Measurements from ENCODE around the gene CREB5.

CREB5 gene

GRCh38 chr7:28684650-28685241 is 272.4 kb downstream of the CREB5 start:
- H3K27ac ChIP-seq (ENCODE audit: low read length): no peak overlapping the region
- no peaks in the 10 kb centered on the region for H3K9me3 ChIP-seq (ENCODE audit: insufficient read depth, low read length, severe bottlenecking)
- H3K27me3 ChIP-seq (ENCODE audit: insufficient read depth, low read length, poor library complexity): peaks cover 8% of the 10 kb centered on the region
- no peaks in the 10 kb centered on the region for H4K20me1 ChIP-seq (ENCODE audit: insufficient read depth, low read length)
- no peak overlapping the region for H3K9ac ChIP-seq (ENCODE audit: low read depth, low read length)
- H3K4me1 ChIP-seq (ENCODE audit: insufficient read depth, low read length): no peaks in the 10 kb centered on the region
- H3K79me2 ChIP-seq (ENCODE audit: insufficient read depth, low read length): no peaks in the 10 kb centered on the region
- H2AFZ ChIP-seq (ENCODE audit: low read depth, low read length): no peak overlapping the region
- H3K36me3 ChIP-seq (ENCODE audit: insufficient read depth, low read length): no peaks in the 10 kb centered on the region
- ATAC-seq (ENCODE audit: insufficient read depth, low read depth): no peak
- no peak for TF ChIP-seq EZH2 (IDR thresholded peaks at IDR 0.05; ENCODE audit: borderline replicate concordance, low read depth, low read length, severe bottlenecking)
- TF ChIP-seq CTCF (IDR thresholded peaks at IDR 0.05; ENCODE audit: borderline replicate concordance, extremely low read depth, low read length, poor library complexity, severe bottlenecking): no peak
- no peak for DNase-seq
- H3K4me3 ChIP-seq (ENCODE audit: low read depth in 1 of 2, low read length in 2 of 2): no peak overlapping the region
- no peak overlapping the region for H3K4me2 ChIP-seq (ENCODE audit: insufficient read depth, low read length)

DNA sequence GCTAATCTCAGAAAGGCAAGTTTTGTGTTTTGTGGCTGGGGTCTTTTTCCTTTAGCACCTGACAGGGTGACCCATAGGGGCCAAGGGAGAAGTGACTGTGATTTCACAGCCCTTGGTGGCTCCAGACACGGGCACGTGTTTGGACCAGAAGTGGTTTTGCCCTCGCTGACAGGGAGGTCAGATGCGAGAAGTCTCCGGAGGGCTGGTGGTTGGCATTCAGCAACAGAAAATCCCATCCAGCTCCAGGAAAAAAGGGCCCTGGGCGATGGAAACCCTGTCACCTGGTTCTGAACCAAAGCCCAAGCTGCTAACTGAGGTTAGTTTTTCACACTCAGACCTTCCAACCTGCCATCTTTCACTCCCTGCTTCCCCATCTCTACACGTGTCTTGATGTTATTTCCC is 272.9 kb downstream of the CREB5 start:
- DNase-seq: no peak
- no peak overlapping the region for H2AFZ ChIP-seq (ENCODE audit: low read depth, low read length)
- H3K4me2 ChIP-seq (ENCODE audit: insufficient read depth, low read length): no peak overlapping the region
- H3K4me3 ChIP-seq (ENCODE audit: low read depth in 1 of 2, low read length in 2 of 2): no peak overlapping the region
- H3K27ac ChIP-seq (ENCODE audit: low read length): no peak overlapping the region
- no peaks in the 10 kb centered on the region for H3K4me1 ChIP-seq (ENCODE audit: insufficient read depth, low read length)
- no peaks in the 10 kb centered on the region for H3K36me3 ChIP-seq (ENCODE audit: insufficient read depth, low read length)
- TF ChIP-seq CTCF (IDR thresholded peaks at IDR 0.05; ENCODE audit: borderline replicate concordance, extremely low read depth, low read length, poor library complexity, severe bottlenecking) (no peak), EZH2 (IDR thresholded peaks at IDR 0.05; ENCODE audit: borderline replicate concordance, low read depth, low read length, severe bottlenecking) (no peak)
- ATAC-seq (ENCODE audit: insufficient read depth, low read depth): no peak
- no peaks in the 10 kb centered on the region for H3K79me2 ChIP-seq (ENCODE audit: insufficient read depth, low read length)
- H3K9ac ChIP-seq (ENCODE audit: low read depth, low read length): no peak overlapping the region
- no peaks in the 10 kb centered on the region for H4K20me1 ChIP-seq (ENCODE audit: insufficient read depth, low read length)
- H3K27me3 ChIP-seq (ENCODE audit: insufficient read depth, low read length, poor library complexity): peaks cover 8% of the 10 kb centered on the region
- no peaks in the 10 kb centered on the region for H3K9me3 ChIP-seq (ENCODE audit: insufficient read depth, low read length, severe bottlenecking)

DNA sequence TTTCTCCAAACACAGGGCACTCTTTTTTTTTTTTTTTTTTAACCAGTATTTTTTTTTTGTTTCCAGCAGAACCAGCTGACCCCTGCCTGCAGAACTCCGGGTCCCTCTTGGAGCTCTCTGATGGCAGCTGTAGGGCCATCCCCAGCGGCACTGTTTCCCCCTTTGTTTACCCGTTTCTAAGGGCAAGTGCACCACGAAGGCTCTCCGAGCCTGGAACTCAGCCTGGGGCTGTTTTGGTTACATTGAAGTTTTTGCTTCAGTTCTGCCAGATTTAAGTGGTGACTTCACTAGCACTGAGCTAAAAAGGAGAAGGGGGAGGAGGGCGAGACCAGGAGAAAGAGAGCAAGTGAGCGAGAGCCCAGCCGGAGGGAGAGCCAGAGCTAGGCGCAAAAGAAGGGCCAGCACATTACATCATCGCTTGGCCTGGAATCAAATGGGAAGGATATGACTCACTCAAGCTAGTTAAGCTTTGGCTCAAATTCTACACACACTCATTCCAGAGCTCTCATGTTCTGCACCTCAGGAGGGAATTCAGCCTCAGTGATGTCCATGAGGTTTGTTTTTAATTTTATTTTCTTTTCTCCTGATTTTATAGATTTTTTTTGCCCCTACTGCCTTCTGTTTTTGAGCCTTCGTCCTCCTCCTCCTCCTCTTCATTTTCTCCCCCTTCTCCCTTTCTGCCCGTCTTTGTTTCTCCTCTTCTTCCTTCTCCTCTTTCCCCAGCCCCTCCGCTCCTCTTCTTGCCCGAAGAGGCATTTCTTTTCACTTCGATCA is 273.5 kb downstream of the CREB5 start:
- Histone ChIP-seq H3K4me2 (ENCODE audit: insufficient read depth, low read length) (no peak overlapping the region), H3K79me2 (ENCODE audit: insufficient read depth, low read length) (no peaks in the 10 kb centered on the region), H3K9ac (ENCODE audit: low read depth, low read length) (no peak overlapping the region), H4K20me1 (ENCODE audit: insufficient read depth, low read length) (no peaks in the 10 kb centered on the region), H3K4me1 (ENCODE audit: insufficient read depth, low read length) (no peaks in the 10 kb centered on the region), H3K4me3 (ENCODE audit: low read depth in 1 of 2, low read length in 2 of 2) (no peak overlapping the region), H2AFZ (ENCODE audit: low read depth, low read length) (no peak overlapping the region), H3K27ac (ENCODE audit: low read length) (no peak overlapping the region), H3K36me3 (ENCODE audit: insufficient read depth, low read length) (no peaks in the 10 kb centered on the region), H3K27me3 (ENCODE audit: insufficient read depth, low read length, poor library complexity) (peaks cover 8% of the 10 kb centered on the region), H3K9me3 (ENCODE audit: insufficient read depth, low read length, severe bottlenecking) (no peaks in the 10 kb centered on the region)
- TF ChIP-seq CTCF (IDR thresholded peaks at IDR 0.05; ENCODE audit: borderline replicate concordance, extremely low read depth, low read length, poor library complexity, severe bottlenecking) (no peak), EZH2 (IDR thresholded peaks at IDR 0.05; ENCODE audit: borderline replicate concordance, low read depth, low read length, severe bottlenecking) (no peak)
- ATAC-seq (ENCODE audit: insufficient read depth, low read depth): no peak
- DNase-seq: no peak

Data from DND-41 (cell line).